Loucy (cell line): Measurements from ENCODE around the gene ARHGAP26.

Experiments
- H2AFZ ChIP-seq: fragments of 200-600 bp; sonication (generic); 2 replicates; pipeline ENCODE4 v1.6.0; 2016; ENCODE audit warnings: antibody characterized with exemption, mild to moderate bottlenecking, low read length, moderate library complexity
- H3F3A ChIP-seq: fragments of 200-600 bp; 2 replicates; pipeline ENCODE4 v1.6.0; 2016; ENCODE audit warnings: antibody characterized with exemption, low read depth, mild to moderate bottlenecking
- H3K27me3 ChIP-seq: fragments of 200-600 bp; sonication (generic); 2 replicates; pipeline ENCODE4 v1.6.1; 2014; ENCODE audit warnings: low read length, mild to moderate bottlenecking; ENCODE audit not compliant: insufficient read depth, poor library complexity, severe bottlenecking
- H3K36me3 ChIP-seq: fragments of 200-600 bp; sonication (generic); 2 replicates; pipeline ENCODE4 v1.6.1; 2016; ENCODE audit warnings: low read length; ENCODE audit not compliant: insufficient read depth
- H3K4me1 ChIP-seq: fragments of 200-600 bp; sonication (generic); 2 replicates; pipeline ENCODE4 v1.5.1; 2014; ENCODE audit warnings: low read length, mild to moderate bottlenecking; ENCODE audit not compliant: insufficient read depth, poor library complexity, severe bottlenecking
- H3K4me2 ChIP-seq: fragments of 200-600 bp; sonication (generic); 2 replicates; pipeline ENCODE4 v1.6.0; 2014; ENCODE audit warnings: antibody characterized with exemption, low read length, low read depth, mild to moderate bottlenecking; ENCODE audit not compliant: poor library complexity, severe bottlenecking
- H3K4me3 ChIP-seq: fragments of 200-600 bp; sonication (generic); 2 replicates; pipeline ENCODE4 v1.5.1; 2014; ENCODE audit warnings: low read length, mild to moderate bottlenecking, mixed read lengths; ENCODE audit not compliant: poor library complexity, severe bottlenecking
- H3K79me2 ChIP-seq: fragments of 200-600 bp; sonication (generic); 2 replicates; pipeline ENCODE4 v1.6.1; 2014; ENCODE audit warnings: low read length; ENCODE audit not compliant: insufficient read depth
- H3K9ac ChIP-seq: fragments of 200-600 bp; sonication (generic); 2 replicates; pipeline ENCODE4 v1.6.0; 2014; ENCODE audit warnings: mild to moderate bottlenecking, low read depth, low read length, moderate library complexity; ENCODE audit not compliant: poor library complexity, severe bottlenecking
- H3K9me2 ChIP-seq: fragments of 200-600 bp; sonication (generic); replicated peaks from 2 replicates; pipeline ENCODE4 v1.6.1; 2016; ENCODE audit warnings: low read depth, low read length, mixed read lengths
- H3K9me3 ChIP-seq: fragments of 200-600 bp; sonication (generic); 2 replicates; pipeline ENCODE4 v1.6.1; 2014; ENCODE audit warnings: mild to moderate bottlenecking, antibody characterized with exemption, low read length, low read depth; ENCODE audit not compliant: insufficient read depth
- H4K20me1 ChIP-seq: fragments of 200-600 bp; sonication (generic); 2 replicates; pipeline ENCODE4 v1.6.0; 2014; ENCODE audit warnings: antibody characterized with exemption, low read length, mild to moderate bottlenecking; ENCODE audit not compliant: insufficient read depth, poor library complexity, severe bottlenecking
- CTCF ChIP-seq: fragments of 200-600 bp; sonication (generic); conservative IDR thresholded peaks from 2 replicates; pipeline ENCODE4 v1.5.1; 2014; ENCODE audit warnings: mild to moderate bottlenecking, antibody characterized with exemption, low read length
- EZH2phosphoT487 ChIP-seq: fragments of 200-600 bp; IDR thresholded peaks from 2 replicates; pipeline ENCODE4 v1.6.1; 2018; ENCODE audit warnings: antibody characterized with exemption, mild to moderate bottlenecking, moderate library complexity, borderline replicate concordance

Gene ARHGAP26

GRCh38 chr5:142875936-142876335 lies 105.8 kb downstream of the ARHGAP26 start:
- H3K27me3 ChIP-seq = no peaks in the 10 kb centered on the region
- H3K79me2 ChIP-seq = no peaks in the 10 kb centered on the region
- peaks cover 17% of the 10 kb centered on the region; the same call in 1 of the 2 replicates for H3K36me3 ChIP-seq
- H3K4me3 ChIP-seq = no peak overlapping the region
- TF ChIP-seq EZH2phosphoT487 = no peak
- TF ChIP-seq CTCF = no peak
- H3K9me2 ChIP-seq = no peaks in the 10 kb centered on the region
- H2AFZ ChIP-seq = no peak overlapping the region
- H3K4me2 ChIP-seq = no peak overlapping the region
- H3K9me3 ChIP-seq = no peaks in the 10 kb centered on the region
- H3F3A ChIP-seq = no peaks in the 10 kb centered on the region
- no peaks in the 10 kb centered on the region for H4K20me1 ChIP-seq
- no peaks in the 10 kb centered on the region for H3K4me1 ChIP-seq
- H3K9ac ChIP-seq = no peak overlapping the region

- no peak overlapping the region for H2AFZ ChIP-seq
- no peaks in the 10 kb centered on the region for H3K9me3 ChIP-seq
- no peaks in the 10 kb centered on the region for H3K4me1 ChIP-seq
- H3K9me2 ChIP-seq = no peaks in the 10 kb centered on the region
- no peaks in the 10 kb centered on the region for H3K27me3 ChIP-seq
- H3K4me2 ChIP-seq = no peak overlapping the region
- H3K4me3 ChIP-seq = no peak overlapping the region
- H3K79me2 ChIP-seq = no peaks in the 10 kb centered on the region
- no peaks in the 10 kb centered on the region for H4K20me1 ChIP-seq
- no peaks in the 10 kb centered on the region for H3F3A ChIP-seq
- no peak for TF ChIP-seq CTCF
- no peak for TF ChIP-seq EZH2phosphoT487
- no peak overlapping the region for H3K9ac ChIP-seq
- peaks cover 19% of the 10 kb centered on the region; the same call in 1 of the 2 replicates for H3K36me3 ChIP-seq
Measured at GRCh38 chr5:142876817-142877216, 106.6 kb downstream of the ARHGAP26 start.

GRCh38 chr5:142878111-142878510 lies 107.9 kb downstream of the ARHGAP26 start:
- no peak for TF ChIP-seq EZH2phosphoT487
- no peak for TF ChIP-seq CTCF
- Histone ChIP-seq H3F3A (no peaks in the 10 kb centered on the region), H3K9me2 (no peaks in the 10 kb centered on the region), H3K79me2 (no peaks in the 10 kb centered on the region), H3K4me1 (no peaks in the 10 kb centered on the region), H3K4me3 (no peak overlapping the region), H4K20me1 (no peaks in the 10 kb centered on the region), H3K4me2 (no peak overlapping the region), H3K27me3 (no peaks in the 10 kb centered on the region), H3K36me3 (peaks cover 26% of the 10 kb centered on the region; the same call in 1 of the 2 replicates), H2AFZ (no peak overlapping the region), H3K9me3 (no peaks in the 10 kb centered on the region), H3K9ac (no peak overlapping the region)
